K562 (cell line): ENCODE measurements around the gene CSKMT. TPM values are rescaled to one million over a fixed set of nuclear protein-coding genes. Genes with fewer than 3 reads are reported as not detected.

Experiments
- ASH1L ChIP-seq: fragments of 450-650 bp; IDR thresholded peaks from 2 replicates; pipeline ENCODE4 v1.6.1; 2018; ENCODE audit warnings: borderline replicate concordance, mild to moderate bottlenecking, low read depth; ENCODE audit not compliant: partially characterized antibody
- CBX5 ChIP-seq: IDR thresholded peaks from 2 replicates; pipeline ENCODE4 v1.6.1; 2014; ENCODE audit warnings: low read depth, borderline replicate concordance
- EP300 ChIP-seq: IDR thresholded peaks from 2 replicates; pipeline ENCODE4 v1.6.1; 2012; ENCODE audit warnings: low read length, improper control_type of control experiment
- EP400 ChIP-seq: fragments of 450-650 bp; IDR thresholded peaks from 2 replicates; pipeline ENCODE4 v1.6.1; 2017; ENCODE audit warnings: antibody characterized with exemption, mild to moderate bottlenecking, moderate library complexity
- FOXA3 ChIP-seq, 2 experiments: fragments of 450-650 bp in 1 of 2; sonication (generic) in 1 of 2; formaldehyde crosslinking; IDR thresholded peaks in 1 of 2; conservative IDR thresholded peaks in 1 of 2; 2 replicates each; pipeline versions ENCODE4 v1.4.0 to v1.8.0; 2020 to 2022; ENCODE audit warnings: mild to moderate bottlenecking in 2 of 2, missing genetic modification reagents in 1 of 2
- GABPA ChIP-seq: fragments of 200-800 bp; sonication (Bioruptor generic); conservative IDR thresholded peaks from 2 replicates; pipeline ENCODE4 v1.6.1; 2016; ENCODE audit warnings: low read depth, missing genetic modification characterization, missing compliant biosample characterization
- KAT7 ChIP-seq: sonication (generic); formaldehyde crosslinking; IDR thresholded peaks from 2 replicates; pipeline ENCODE4 v1.8.0; 2022; ENCODE audit warnings: missing genetic modification reagents, mild to moderate bottlenecking, borderline replicate concordance
- MEF2A ChIP-seq: IDR thresholded peaks from 2 replicates; pipeline ENCODE4 v1.6.1; 2011; ENCODE audit warnings: low read depth, mild to moderate bottlenecking, low read length, moderate library complexity; ENCODE audit not compliant: control insufficient read depth
- MYNN ChIP-seq, 2 experiments: sonication (generic); formaldehyde crosslinking in 1 of 2; IDR thresholded peaks; 2 replicates each; pipeline versions ENCODE4 v1.5.0 to v1.6.1; 2016 to 2020; ENCODE audit warnings: antibody characterized with exemption in 1 of 2, missing genetic modification reagents in 1 of 2
- PHB ChIP-seq: fragments of 250-450 bp; sonication (Bioruptor Pico); IDR thresholded peaks from 2 replicates; pipeline ENCODE4 v1.5.0; 2021
- PML ChIP-seq: IDR thresholded peaks from 2 replicates; pipeline ENCODE4 v1.6.1; 2012; ENCODE audit warnings: low read length, inconsistent platforms
- SIN3B ChIP-seq: fragments of 450-650 bp; IDR thresholded peaks from 2 replicates; pipeline ENCODE4 v1.6.1; 2017; ENCODE audit warnings: low read depth, mild to moderate bottlenecking, moderate library complexity
- STAT5B ChIP-seq: fragments of 250-450 bp; sonication (Bioruptor Pico); IDR thresholded peaks from 2 replicates; pipeline ENCODE4 v1.8.0; 2021; ENCODE audit warnings: mild to moderate bottlenecking, inconsistent platforms
- SUPT5H ChIP-seq: fragments of 450-650 bp; IDR thresholded peaks from 2 replicates; pipeline ENCODE4 v1.6.1; 2016
- ZNF586 ChIP-seq: fragments of 450-650 bp; formaldehyde crosslinking; conservative IDR thresholded peaks from 2 replicates; pipeline ENCODE4 v1.4.0; 2020; ENCODE audit warnings: mild to moderate bottlenecking, moderate library complexity
- ZZZ3 ChIP-seq: fragments of 450-650 bp; IDR thresholded peaks from 2 replicates; pipeline ENCODE4 v1.6.1; 2016; ENCODE audit warnings: antibody characterized with exemption, mild to moderate bottlenecking, moderate library complexity
- polyA plus RNA-seq, 8 experiments: library from polyadenylated mRNA; depleted of rRNA in 4 of 8; stranded (reverse) in 5 of 8; unstranded in 3 of 8; fragments of >200 nt; fragmentation: Nextera tagmentation in 2 of 8; fragmentation: Illumina TruSeq in 1 of 8; extraction: Ambion mirVana in 2 of 8; extraction: Trizol in 1 of 8; gene quantifications; 2 replicates each; pipeline versions ENCODE4 v1.2.1 to v1.2.3, GENCODE V29; 2011 to 2014; ENCODE audit warnings: inconsistent platforms in 1 of 8, missing spikeins in 1 of 8
- total RNA-seq, 7 experiments: library from RNA; depleted of rRNA in 6 of 7; stranded (reverse); fragments of >200 nt in 6 of 7; fragmentation: Illumina TruSeq in 2 of 7; extraction: Trizol in 2 of 7; gene quantifications; 2 replicates each; pipeline versions ENCODE4 v1.2.1 to v1.2.3, GENCODE V29; 2011 to 2021; ENCODE audit warnings: low replicate concordance in 1 of 7
- TF ChIP-seq, protein P1 (sequence below): sonication (generic); formaldehyde crosslinking; IDR thresholded peaks from 2 replicates; pipeline ENCODE4 v1.9.0; 2022; ENCODE audit warnings: mild to moderate bottlenecking, missing genetic modification reagents
- TF ChIP-seq, protein P2 (sequence below): fragments of 450-650 bp; conservative IDR thresholded peaks from 2 replicates; pipeline ENCODE4 v1.6.1; 2016; ENCODE audit warnings: missing genetic modification characterization, low read depth, mild to moderate bottlenecking, control low read depth, missing compliant biosample characterization
- TF ChIP-seq, protein P3 (sequence below): fragments of 450-650 bp; formaldehyde crosslinking; IDR thresholded peaks from 2 replicates; pipeline ENCODE4 v1.4.0; 2022; ENCODE audit warnings: mild to moderate bottlenecking, moderate library complexity
- TF ChIP-seq, protein P4 (sequence below): fragments of 450-650 bp; IDR thresholded peaks from 2 replicates; pipeline ENCODE4 v1.7.1; 2018; ENCODE audit warnings: mild to moderate bottlenecking, low read depth; ENCODE audit not compliant: partially characterized antibody

The CSKMT gene
- total and polyA plus RNA-seq, 9 of the 15 experiments (the other 6 are each of a cell fraction or from before 2014, with no cell fraction given) = 10.3 to 108 (median 27.2) TPM

DNA sequence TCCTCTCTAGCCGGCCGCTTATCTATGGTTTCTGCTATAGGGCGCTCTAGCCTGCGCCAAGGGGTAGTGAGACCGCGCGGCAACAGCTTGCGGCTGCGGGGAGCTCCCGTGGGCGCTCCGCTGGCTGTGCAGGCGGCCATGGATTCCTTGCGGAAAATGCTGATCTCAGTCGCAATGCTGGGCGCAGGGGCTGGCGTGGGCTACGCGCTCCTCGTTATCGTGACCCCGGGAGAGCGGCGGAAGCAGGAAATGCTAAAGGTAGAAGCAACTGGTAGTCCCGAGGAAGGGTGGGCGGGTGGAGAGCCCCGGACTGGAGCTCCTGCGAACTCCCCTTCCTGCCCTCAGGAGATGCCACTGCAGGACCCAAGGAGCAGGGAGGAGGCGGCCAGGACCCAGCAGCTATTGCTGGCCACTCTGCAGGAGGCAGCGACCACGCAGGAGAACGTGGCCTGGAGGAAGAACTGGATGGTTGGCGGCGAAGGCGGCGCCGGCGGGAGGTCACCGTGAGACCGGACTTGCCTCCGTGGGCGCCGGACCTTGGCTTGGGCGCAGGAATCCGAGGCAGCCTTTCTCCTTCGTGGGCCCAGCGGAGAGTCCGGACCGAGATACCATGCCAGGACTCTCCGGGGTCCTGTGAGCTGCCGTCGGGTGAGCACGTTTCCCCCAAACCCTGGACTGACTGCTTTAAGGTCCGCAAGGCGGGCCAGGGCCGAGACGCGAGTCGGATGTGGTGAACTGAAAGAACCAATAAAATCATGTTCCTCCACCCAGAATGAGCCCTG is 6.7 kb downstream of the CSKMT start, which contains the start of the genes LBHD1 and UQCC3 (continued):
- TF ChIP-seq, protein P1, sequence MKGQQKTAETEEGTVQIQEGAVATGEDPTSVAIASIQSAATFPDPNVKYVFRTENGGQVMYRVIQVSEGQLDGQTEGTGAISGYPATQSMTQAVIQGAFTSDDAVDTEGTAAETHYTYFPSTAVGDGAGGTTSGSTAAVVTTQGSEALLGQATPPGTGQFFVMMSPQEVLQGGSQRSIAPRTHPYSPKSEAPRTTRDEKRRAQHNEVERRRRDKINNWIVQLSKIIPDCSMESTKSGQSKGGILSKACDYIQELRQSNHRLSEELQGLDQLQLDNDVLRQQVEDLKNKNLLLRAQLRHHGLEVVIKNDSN (CRISPR knock-in tag) = peak; percentile 49
- peak; percentile 88 for TF ChIP-seq GABPA (tag)
- peak; percentile 89; the same call in 1 of the 2 replicates for TF ChIP-seq SUPT5H
- TF ChIP-seq ASH1L = no peak
- TF ChIP-seq SIN3B = 0 out of 2 replicates have a peak, but pooled peaks have one; percentile 9
- no peak for TF ChIP-seq ZNF586
- TF ChIP-seq PML = peak; percentile 20; the same call in 1 of the 2 replicates
- peak; percentile 53; the same call in 1 of the 2 replicates for TF ChIP-seq EP300
- TF ChIP-seq, protein P2, sequence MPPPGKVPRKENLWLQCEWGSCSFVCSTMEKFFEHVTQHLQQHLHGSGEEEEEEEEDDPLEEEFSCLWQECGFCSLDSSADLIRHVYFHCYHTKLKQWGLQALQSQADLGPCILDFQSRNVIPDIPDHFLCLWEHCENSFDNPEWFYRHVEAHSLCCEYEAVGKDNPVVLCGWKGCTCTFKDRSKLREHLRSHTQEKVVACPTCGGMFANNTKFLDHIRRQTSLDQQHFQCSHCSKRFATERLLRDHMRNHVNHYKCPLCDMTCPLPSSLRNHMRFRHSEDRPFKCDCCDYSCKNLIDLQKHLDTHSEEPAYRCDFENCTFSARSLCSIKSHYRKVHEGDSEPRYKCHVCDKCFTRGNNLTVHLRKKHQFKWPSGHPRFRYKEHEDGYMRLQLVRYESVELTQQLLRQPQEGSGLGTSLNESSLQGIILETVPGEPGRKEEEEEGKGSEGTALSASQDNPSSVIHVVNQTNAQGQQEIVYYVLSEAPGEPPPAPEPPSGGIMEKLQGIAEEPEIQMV (tag) = 0 out of 2 replicates have a peak, but pooled peaks have one; percentile 42
- TF ChIP-seq, protein P3, sequence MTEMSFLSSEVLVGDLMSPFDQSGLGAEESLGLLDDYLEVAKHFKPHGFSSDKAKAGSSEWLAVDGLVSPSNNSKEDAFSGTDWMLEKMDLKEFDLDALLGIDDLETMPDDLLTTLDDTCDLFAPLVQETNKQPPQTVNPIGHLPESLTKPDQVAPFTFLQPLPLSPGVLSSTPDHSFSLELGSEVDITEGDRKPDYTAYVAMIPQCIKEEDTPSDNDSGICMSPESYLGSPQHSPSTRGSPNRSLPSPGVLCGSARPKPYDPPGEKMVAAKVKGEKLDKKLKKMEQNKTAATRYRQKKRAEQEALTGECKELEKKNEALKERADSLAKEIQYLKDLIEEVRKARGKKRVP (CRISPR knock-in tag) = no peak
- TF ChIP-seq STAT5B = no peak
- 0 out of 2 replicates have a peak, but pooled peaks have one; percentile 54 for TF ChIP-seq ZZZ3
- TF ChIP-seq KAT7 (CRISPR knock-in tag) = peak; percentile 97
- TF ChIP-seq MYNN (IDR thresholded peaks at IDR 0.05) = 0 out of 2 replicates have a peak, but pooled peaks have one; percentile 25
- no peak for TF ChIP-seq MYNN (CRISPR knock-in tag; IDR thresholded peaks at IDR 0.05)
- TF ChIP-seq PHB (CRISPR knock-in tag) = 0 out of 2 replicates have a peak, but pooled peaks have one; percentile 9
- peak in 1 of 2 experiments; percentile 37; a peak in 1 of 4 replicates for TF ChIP-seq FOXA3 (CRISPR knock-in tag; conservative IDR thresholded peaks at IDR 0.05 in 1 of 2, IDR thresholded peaks at IDR 0.05 in 1 of 2)
- peak; percentile 90 for TF ChIP-seq EP400
- TF ChIP-seq, protein P4, sequence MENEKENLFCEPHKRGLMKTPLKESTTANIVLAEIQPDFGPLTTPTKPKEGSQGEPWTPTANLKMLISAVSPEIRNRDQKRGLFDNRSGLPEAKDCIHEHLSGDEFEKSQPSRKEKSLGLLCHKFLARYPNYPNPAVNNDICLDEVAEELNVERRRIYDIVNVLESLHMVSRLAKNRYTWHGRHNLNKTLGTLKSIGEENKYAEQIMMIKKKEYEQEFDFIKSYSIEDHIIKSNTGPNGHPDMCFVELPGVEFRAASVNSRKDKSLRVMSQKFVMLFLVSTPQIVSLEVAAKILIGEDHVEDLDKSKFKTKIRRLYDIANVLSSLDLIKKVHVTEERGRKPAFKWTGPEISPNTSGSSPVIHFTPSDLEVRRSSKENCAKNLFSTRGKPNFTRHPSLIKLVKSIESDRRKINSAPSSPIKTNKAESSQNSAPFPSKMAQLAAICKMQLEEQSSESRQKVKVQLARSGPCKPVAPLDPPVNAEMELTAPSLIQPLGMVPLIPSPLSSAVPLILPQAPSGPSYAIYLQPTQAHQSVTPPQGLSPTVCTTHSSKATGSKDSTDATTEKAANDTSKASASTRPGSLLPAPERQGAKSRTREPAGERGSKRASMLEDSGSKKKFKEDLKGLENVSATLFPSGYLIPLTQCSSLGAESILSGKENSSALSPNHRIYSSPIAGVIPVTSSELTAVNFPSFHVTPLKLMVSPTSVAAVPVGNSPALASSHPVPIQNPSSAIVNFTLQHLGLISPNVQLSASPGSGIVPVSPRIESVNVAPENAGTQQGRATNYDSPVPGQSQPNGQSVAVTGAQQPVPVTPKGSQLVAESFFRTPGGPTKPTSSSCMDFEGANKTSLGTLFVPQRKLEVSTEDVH = peak; percentile 72
- TF ChIP-seq CBX5 = no peak
- TF ChIP-seq MEF2A = no peak
